HS-5 (cell line): ENCODE results near the gene UNK.

Source experiments
- DNase-seq: peaks from one replicate; pipeline ENCODE4 v3.0.0-alpha.2; 2012; ENCODE audit warnings: low read depth

Gene UNK

GRCh38 chr17:75784473-75785015, at the start of gene UNK:
Gene UNK, plus strand, starts transcription at chr17:75784806. Its CDS starts 75 bp downstream, at chr17:75784881.
- peak; percentile 97 for DNase-seq

- DNase-seq, result no peak
These were observed 48.3 kb upstream of the UNK start for GRCh38 chr17:75736173-75736835.

GRCh38 chr17:75737133-75737962, 47.3 kb upstream of the UNK start:
- no peak for DNase-seq

GRCh38 chr17:75738218-75738802, 46.3 kb upstream of the UNK start:
- no peak for DNase-seq

GRCh38 chr17:75739174-75739573, 45.4 kb upstream of the UNK start:
- DNase-seq, result no peak

GRCh38 chr17:75739801-75740200, 44.8 kb upstream of the UNK start:
- DNase-seq, result no peak

GRCh38 chr17:75740215-75740614, 44.4 kb upstream of the UNK start:
- no peak for DNase-seq

- no peak for DNase-seq
These were observed 44.0 kb upstream of the UNK start for GRCh38 chr17:75740631-75741077.

GRCh38 chr17:75742337-75742736, 42.3 kb upstream of the UNK start:
- DNase-seq, result no peak

- no peak for DNase-seq
These were observed 40.9 kb upstream of the UNK start for GRCh38 chr17:75743625-75744206.

GRCh38 chr17:75748706-75749105, 35.9 kb upstream of the UNK start:
- no peak for DNase-seq

- no peak for DNase-seq
These were observed 34.8 kb upstream of the UNK start for GRCh38 chr17:75749545-75750389.

GRCh38 chr17:75750661-75751423, 33.8 kb upstream of the UNK start:
- no peak for DNase-seq

- DNase-seq, result no peak
These were observed 32.8 kb upstream of the UNK start for GRCh38 chr17:75751676-75752404.

GRCh38 chr17:75752405-75752709, 32.2 kb upstream of the UNK start:
- no peak for DNase-seq

GRCh38 chr17:75752802-75753513, 31.6 kb upstream of the UNK start:
- DNase-seq, result no peak

- no peak for DNase-seq
These were observed 30.9 kb upstream of the UNK start for GRCh38 chr17:75753514-75754377.

GRCh38 chr17:75754378-75755204, 30.0 kb upstream of the UNK start:
- DNase-seq, result no peak
